Testis (tissue), 3 donors: ENCODE results near the gene HSPB8. TPM values are rescaled to one million over a fixed set of nuclear protein-coding genes. Genes with fewer than 3 reads are reported as not detected.

Experiments
- DNase-seq: peaks from one replicate; pipeline ENCODE4 v3.0.0-alpha.2; 2019
- H3K27ac ChIP-seq, 2 donors: fragments of 200-600 bp; sonication (generic); one replicate each; pipeline ENCODE4 v1.5.1; 2019
- H3K27me3 ChIP-seq: fragments of 200-600 bp; sonication (generic); one replicate; pipeline ENCODE4 v1.5.1; 2019
- H3K36me3 ChIP-seq: fragments of 200-600 bp; sonication (generic); one replicate; pipeline ENCODE4 v1.5.1; 2017; ENCODE audit warnings: low read depth; ENCODE audit errors: missing control alignments
- H3K4me1 ChIP-seq: fragments of 200-600 bp; sonication (generic); one replicate; pipeline ENCODE4 v1.5.1; 2019
- H3K4me3 ChIP-seq, 2 donors: fragments of 200-600 bp; sonication (generic); one replicate each; pipeline ENCODE4 v1.5.1; 2017 to 2019
- H3K9me3 ChIP-seq: fragments of 200-600 bp; sonication (generic); one replicate; pipeline ENCODE4 v1.5.1; 2017
- CTCF ChIP-seq, 3 experiments: fragments of 450-650 bp in 2 of 3; fragments of 200-600 bp in 1 of 3; sonication (generic) in 1 of 3; IDR thresholded peaks; one replicate each; pipeline ENCODE4 v1.5.1; 2016 to 2019; ENCODE audit warnings: antibody characterized with exemption in 3 of 3, mild to moderate bottlenecking in 2 of 3, moderate library complexity in 1 of 3
- POLR2A ChIP-seq: fragments of 450-650 bp; IDR thresholded peaks from one replicate; pipeline ENCODE4 v1.6.1; 2017; ENCODE audit warnings: antibody characterized with exemption, mild to moderate bottlenecking, moderate library complexity
- WGBS, 2 donors: methylation state at CpG; one replicate each; pipeline ENCODE4 v1.1.5; 2018; 5-methylcytosine and 5-hydroxymethylcytosine counted together
- intact Hi-C: fragments of 100-400 bp; cut with DNase I; formaldehyde crosslinking; loops from one replicate; pipeline ENCODE4 v1.15.1; 2023; ENCODE audit warnings: low total_unique reads
- polyA plus RNA-seq: library from polyadenylated mRNA; stranded (reverse); fragments of 350-450 nt; fragmentation: Illumina TruSeq; extraction: RNeasy Lipid Tissue Mini Kit (QIAGEN cat#74804); gene quantifications from one replicate; pipeline ENCODE4 v1.2.3, GENCODE V29; 2014; ENCODE audit warnings: low read depth, low replicate concordance; ENCODE audit not compliant: insufficient read depth
- total RNA-seq, 2 donors: library from RNA; depleted of rRNA; stranded (reverse); fragments of >200 nt; gene quantifications; one replicate each; pipeline ENCODE4 v1.2.3, GENCODE V29; 2016

The HSPB8 gene
- total and polyA plus RNA-seq, 3 donors from 2014 or later, result 29.7 to 45.8 (median 36.2) TPM

DNA sequence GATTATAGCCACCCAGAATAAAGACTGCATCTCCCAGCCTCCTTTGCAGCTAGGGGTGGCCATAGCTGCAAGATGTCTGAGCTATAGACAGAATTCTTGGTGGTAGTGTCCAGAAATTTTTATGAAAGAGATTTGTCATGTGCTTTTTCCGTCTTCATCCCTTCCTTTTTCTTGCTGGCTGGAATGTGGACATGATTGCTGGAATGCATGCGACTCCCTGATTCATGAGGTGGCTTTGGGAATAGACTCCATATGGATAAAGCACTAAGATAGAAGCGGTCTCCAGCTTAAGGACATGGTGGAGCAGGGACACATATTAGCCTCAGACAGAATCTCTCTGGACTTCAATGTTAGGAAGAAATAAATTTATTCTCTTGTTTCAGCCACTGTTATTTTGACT lies 10.0 kb upstream of the HSPB8 start:
- DNase-seq, result no peak
- no peaks in the 10 kb centered on the region for H3K4me1 ChIP-seq
- no peaks in the 10 kb centered on the region for H3K27me3 ChIP-seq
- WGBS, 2 donors, result 81 to 88% methylated on average over 3 of the region's 3 CpGs
- H3K4me3 ChIP-seq, result no peak overlapping the region
- H3K36me3 ChIP-seq, result no peaks in the 10 kb centered on the region
- H3K27ac ChIP-seq, result no peak overlapping the region
- H3K9me3 ChIP-seq, result no peaks in the 10 kb centered on the region
- intact Hi-C loops, result no loop called here
- TF ChIP-seq POLR2A (no peak), CTCF (IDR thresholded peaks at IDR 0.05) (no peak)

DNA sequence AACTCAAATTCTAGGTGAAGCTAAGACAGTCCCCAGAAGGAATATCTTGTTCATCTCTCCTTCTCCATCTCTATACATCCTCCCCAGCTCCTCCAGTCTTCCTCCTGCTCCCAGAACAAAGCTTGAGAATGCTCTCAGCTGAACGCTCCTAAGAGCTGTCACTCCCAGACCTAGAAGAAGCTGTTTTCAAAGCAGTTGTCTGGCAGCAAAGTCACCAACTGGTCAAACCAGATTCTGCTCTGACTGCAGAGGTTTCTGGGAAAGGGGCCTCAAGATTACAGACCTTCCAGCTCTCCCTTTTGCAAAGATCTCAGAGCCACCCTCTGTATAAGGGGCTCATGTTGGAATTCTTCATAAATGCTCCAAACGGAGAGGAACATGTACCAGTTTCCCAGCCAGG lies 9.6 kb upstream of the HSPB8 start:
- Histone ChIP-seq H3K4me3 (no peak overlapping the region), H3K9me3 (no peaks in the 10 kb centered on the region), H3K36me3 (no peaks in the 10 kb centered on the region), H3K27me3 (no peaks in the 10 kb centered on the region), H3K4me1 (no peaks in the 10 kb centered on the region), H3K27ac (no peak overlapping the region)
- WGBS, 2 donors, result 59 to 70% methylated on average over 2 of the region's 2 CpGs
- TF ChIP-seq POLR2A (no peak), CTCF (IDR thresholded peaks at IDR 0.05) (no peak)
- intact Hi-C loops, result no loop called here
- no peak for DNase-seq

DNA sequence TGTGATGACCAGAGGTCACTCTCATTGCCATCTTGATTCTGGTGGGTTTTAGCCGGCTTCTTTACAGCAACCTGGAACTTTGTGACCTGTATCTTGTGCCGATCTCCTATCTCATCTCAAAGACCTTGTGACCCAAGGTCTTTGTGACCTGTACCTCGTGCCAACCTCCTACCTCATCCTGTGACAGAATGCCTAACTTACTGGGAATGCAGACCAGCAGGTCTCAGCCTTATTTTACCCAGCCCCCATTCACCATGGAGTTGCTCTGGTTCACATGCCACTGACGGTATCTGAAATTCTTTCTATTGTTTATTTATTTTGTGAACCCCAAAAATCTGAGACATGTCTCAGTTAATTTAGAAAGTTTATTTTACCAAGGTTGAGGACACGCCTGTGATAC lies 7.4 kb upstream of the HSPB8 start:
- no peak for TF ChIP-seq POLR2A
- TF ChIP-seq CTCF (IDR thresholded peaks at IDR 0.05), result no peak
- DNase-seq, result no peak
- intact Hi-C loops, result no loop called here
- Histone ChIP-seq H3K4me3 (no peak overlapping the region), H3K9me3 (no peaks in the 10 kb centered on the region), H3K27ac (no peak overlapping the region), H3K27me3 (no peaks in the 10 kb centered on the region), H3K36me3 (no peaks in the 10 kb centered on the region), H3K4me1 (no peaks in the 10 kb centered on the region)
- 63 to 70% methylated on average over 5 of the region's 5 CpGs for WGBS, 2 donors

DNA sequence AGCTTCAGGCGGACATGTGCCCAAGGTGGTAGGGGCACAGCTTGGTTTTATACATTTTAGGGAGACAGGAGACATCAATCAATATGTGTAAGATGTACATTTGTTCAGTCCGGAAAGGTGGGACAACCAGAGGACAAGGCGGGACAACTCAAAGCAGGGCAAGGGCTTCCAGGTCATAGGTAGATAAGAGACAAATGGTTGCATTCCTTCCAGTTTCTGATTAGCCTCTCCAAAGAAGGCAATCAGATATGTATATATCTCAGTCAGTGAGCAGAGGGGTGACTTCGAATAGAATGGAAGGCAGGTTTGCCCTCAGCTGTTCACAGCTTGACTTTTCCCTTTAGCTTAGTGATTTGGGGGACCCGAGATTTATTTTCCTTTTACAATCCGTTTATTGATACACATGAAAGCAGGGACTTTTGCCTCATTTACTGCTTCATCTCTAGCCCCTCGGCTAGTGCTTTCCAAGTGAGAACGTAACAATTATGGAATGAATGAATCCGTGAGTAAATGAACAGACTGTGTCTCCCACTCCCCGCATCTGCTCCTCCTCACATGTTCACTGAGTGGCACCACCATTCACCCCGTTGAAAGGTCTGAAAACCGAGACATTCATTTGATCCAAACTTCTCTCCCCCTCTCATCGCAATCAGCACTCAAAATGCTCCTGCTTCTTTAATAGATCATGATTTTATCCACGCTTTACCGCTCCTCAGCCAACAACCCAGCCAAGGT lies 6.9 kb upstream of the HSPB8 start:
- TF ChIP-seq POLR2A, result no peak
- no peak for TF ChIP-seq CTCF (IDR thresholded peaks at IDR 0.05)
- Histone ChIP-seq H3K27ac (no peak overlapping the region), H3K36me3 (no peaks in the 10 kb centered on the region), H3K4me3 (no peak overlapping the region), H3K4me1 (no peaks in the 10 kb centered on the region), H3K27me3 (no peaks in the 10 kb centered on the region), H3K9me3 (no peaks in the 10 kb centered on the region)
- intact Hi-C loops, result no loop called here
- WGBS, 2 donors, result 67 to 79% methylated on average over 15 of the region's 15 CpGs
- DNase-seq, result no peak

DNA sequence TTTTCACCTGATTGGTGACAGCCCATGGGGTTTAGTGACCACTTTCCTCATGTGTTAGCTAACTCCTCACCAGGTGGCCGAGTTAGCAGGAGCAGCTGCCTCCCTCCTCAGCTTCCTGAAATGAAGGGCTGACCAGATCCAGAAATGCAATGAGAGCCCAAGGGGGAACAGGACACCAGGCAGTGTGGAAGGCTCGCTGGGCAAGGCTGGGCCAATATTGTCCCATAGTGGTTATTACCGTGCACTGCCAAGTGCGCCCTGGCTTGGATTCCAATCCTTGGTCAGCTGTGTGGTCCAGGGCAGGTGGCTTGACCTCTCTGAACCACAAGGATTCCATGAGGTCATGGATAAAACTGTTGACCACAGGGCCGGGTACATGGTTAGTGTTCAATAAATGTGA lies 3.6 kb upstream of the HSPB8 start:
- DNase-seq, result no peak
- Histone ChIP-seq H3K4me1 (peaks cover 9% of the 10 kb centered on the region), H3K27ac (no peak overlapping the region), H3K27me3 (no peaks in the 10 kb centered on the region), H3K9me3 (no peaks in the 10 kb centered on the region), H3K36me3 (no peaks in the 10 kb centered on the region), H3K4me3 (no peak overlapping the region)
- 80 to 96% methylated on average over 3 to 5 of the region's 5 CpGs for WGBS, 2 donors
- no peak for TF ChIP-seq POLR2A
- no peak for TF ChIP-seq CTCF (IDR thresholded peaks at IDR 0.05)
- intact Hi-C loops, result no loop called here
